H1 (cell line): ENCODE measurements around the gene PPARGC1A. TPM values are rescaled to one million over a fixed set of nuclear protein-coding genes. Genes with fewer than 3 reads are reported as not detected.

Experiments
- CTCF ChIA-PET: fragments of 300-600 bp; sonication (Branson Sonifier 250); formaldehyde crosslinking; loops from one replicate; lab custom pipeline; 2021; ENCODE audit not compliant: partially characterized antibody; lab: Charles Lee
- POLR2A ChIA-PET: fragments of 300-600 bp; sonication (Branson Sonifier 250); formaldehyde crosslinking; loops from one replicate; lab custom pipeline; 2021; ENCODE audit warnings: inconsistent platforms; ENCODE audit not compliant: partially characterized antibody; lab: Charles Lee
- DNase-seq, 2 experiments: peaks; one replicate each; pipeline versions ENCODE4 v3.0.0 to v3.0.0-alpha.2; 2010 to 2022; ENCODE audit warnings: low spot score in 2 of 2, low read depth in 1 of 2, mixed read lengths in 1 of 2
- FAIRE-seq: peaks from 2 replicates; lab custom pipeline; 2011; peaks lifted over from hg19 to GRCh38; lab: Jason Lieb, UNC
- H2AFZ ChIP-seq: 2 replicates; pipeline ENCODE4 v1.8.1; 2012; ENCODE audit warnings: low read length, inconsistent platforms
- H2AK5ac ChIP-seq: 2 replicates; pipeline ENCODE4 v1.6.1; 2013; ENCODE audit warnings: low read depth, low read length
- H2BK120ac ChIP-seq: replicated peaks from 2 replicates; pipeline ENCODE3; 2013; ENCODE audit warnings: low read depth, low read length, inconsistent platforms
- H2BK12ac ChIP-seq: 2 replicates; pipeline ENCODE4 v1.6.1; 2013; ENCODE audit warnings: low read depth, low read length
- H2BK15ac ChIP-seq: 2 replicates; pipeline ENCODE4 v1.6.1; 2013; ENCODE audit warnings: low read length
- H2BK20ac ChIP-seq: 2 replicates; pipeline ENCODE4 v1.6.1; 2013; ENCODE audit warnings: low read length
- H2BK5ac ChIP-seq: 2 replicates; pipeline ENCODE4 v1.6.1; 2013; ENCODE audit warnings: low read depth, low read length
- H3K14ac ChIP-seq: 2 replicates; pipeline ENCODE4 v1.6.1; 2013; ENCODE audit warnings: inconsistent platforms; ENCODE audit not compliant: insufficient read length
- H3K18ac ChIP-seq: 2 replicates; pipeline ENCODE4 v1.6.1; 2013; ENCODE audit warnings: low read length; ENCODE audit errors: extremely low read depth
- H3K23ac ChIP-seq: 2 replicates; pipeline ENCODE4 v1.6.1; 2013; ENCODE audit warnings: inconsistent platforms; ENCODE audit not compliant: insufficient read length
- H3K23me2 ChIP-seq: 2 replicates; pipeline ENCODE4 v1.6.1; 2013; ENCODE audit warnings: low read depth, low read length
- H3K27ac ChIP-seq: 2 replicates; pipeline ENCODE4 v1.6.1; 2011; ENCODE audit warnings: low read depth, low read length, inconsistent platforms
- H3K27me3 ChIP-seq, 4 experiments: replicated peaks in 1 of 4; 1 replicate in 1 of 4; 2 replicates in 3 of 4; pipeline versions ENCODE4 v1.6.1 to v1.8.1; 2011 to 2013; ENCODE audit warnings: low read length in 3 of 4, mild to moderate bottlenecking in 3 of 4, inconsistent platforms in 2 of 4, mixed read lengths in 2 of 4, moderate library complexity in 1 of 4; ENCODE audit not compliant: control insufficient read depth in 3 of 4, insufficient read depth in 3 of 4; ENCODE audit errors: extremely low read depth in 1 of 4
- H3K36me3 ChIP-seq, 4 experiments: 2 replicates each; pipeline versions ENCODE4 v1.6.1 to v1.8.1; 2011 to 2013; ENCODE audit warnings: mild to moderate bottlenecking in 4 of 4, low read length in 3 of 4, moderate library complexity in 2 of 4, control low read depth in 1 of 4, inconsistent platforms in 1 of 4; ENCODE audit not compliant: insufficient read depth in 4 of 4, control insufficient read depth in 2 of 4
- H3K4ac ChIP-seq: replicated peaks from 2 replicates; pipeline ENCODE3; 2013; ENCODE audit warnings: low read length, low read depth, mixed read lengths, inconsistent platforms; ENCODE audit not compliant: insufficient read length
- H3K4me1 ChIP-seq, 4 experiments: replicated peaks in 1 of 4; 1 replicate in 1 of 4; 2 replicates in 3 of 4; pipeline versions ENCODE4 v1.6.1 to v1.8.1; 2011 to 2013; ENCODE audit warnings: low read length in 3 of 4, inconsistent platforms in 2 of 4, mixed read lengths in 1 of 4; ENCODE audit not compliant: insufficient read depth in 4 of 4, control insufficient read depth in 3 of 4
- H3K4me2 ChIP-seq, 2 experiments: 2 replicates each; pipeline versions ENCODE4 v1.6.1 to v1.8.1; 2011 to 2013; ENCODE audit warnings: low read depth in 2 of 2, low read length in 2 of 2, control low read depth in 1 of 2, inconsistent platforms in 1 of 2, mild to moderate bottlenecking in 1 of 2; ENCODE audit not compliant: insufficient read depth in 1 of 2
- H3K4me3 ChIP-seq, 4 experiments: fragments of 200-600, 300-600 bp in 1 of 4; sonication (generic), shearing (Covaris generic), sonication (Bioruptor Twin) in 1 of 4; 2 replicates each; pipeline versions ENCODE4 v1.5.1 to v1.8.1; 2011 to 2016; ENCODE audit warnings: low read length in 4 of 4, low read depth in 3 of 4, control low read depth in 2 of 4, inconsistent platforms in 2 of 4, mild to moderate bottlenecking in 2 of 4, mixed read lengths in 1 of 4, moderate library complexity in 1 of 4; ENCODE audit not compliant: insufficient read depth in 2 of 4; ENCODE audit errors: extremely low read depth in 1 of 4
- H3K56ac ChIP-seq: replicated peaks from 2 replicates; pipeline ENCODE3; 2013; ENCODE audit warnings: low read depth, mild to moderate bottlenecking, mixed read lengths, low read length, inconsistent platforms; ENCODE audit not compliant: insufficient read length
- H3K79me1 ChIP-seq: 2 replicates; pipeline ENCODE4 v1.6.1; 2013; ENCODE audit warnings: low read depth, low read length, control low read depth
- H3K79me2 ChIP-seq, 2 experiments: 2 replicates each; pipeline versions ENCODE4 v1.6.1 to v1.8.1; 2012 to 2013; ENCODE audit warnings: low read length in 2 of 2, mild to moderate bottlenecking in 2 of 2, inconsistent platforms in 1 of 2; ENCODE audit not compliant: insufficient read depth in 2 of 2, control insufficient read depth in 1 of 2
- H3K9ac ChIP-seq, 4 experiments: replicated peaks in 1 of 4; 1 replicate in 1 of 4; 2 replicates in 3 of 4; pipeline versions ENCODE4 v1.6.1 to v1.8.1; 2011 to 2013; ENCODE audit warnings: low read depth in 3 of 4, low read length in 3 of 4, control low read depth in 2 of 4, mild to moderate bottlenecking in 2 of 4, moderate library complexity in 2 of 4, inconsistent platforms in 1 of 4; ENCODE audit errors: extremely low read depth in 1 of 4
- H3K9me3 ChIP-seq, 2 experiments: 2 replicates each; pipeline versions ENCODE4 v1.6.1 to v1.8.1; 2012 to 2013; ENCODE audit warnings: mild to moderate bottlenecking in 2 of 2, moderate library complexity in 2 of 2, control low read depth in 1 of 2, inconsistent platforms in 1 of 2, low read depth in 1 of 2, low read length in 1 of 2, mixed read lengths in 1 of 2; ENCODE audit not compliant: insufficient read depth in 2 of 2
- H4K20me1 ChIP-seq, 2 experiments: replicated peaks in 1 of 2; 2 replicates each; pipeline versions ENCODE3 to v1.8.1; 2011 to 2013; ENCODE audit warnings: inconsistent platforms in 2 of 2, low read length in 2 of 2, mild to moderate bottlenecking in 1 of 2; ENCODE audit not compliant: insufficient read depth in 2 of 2, control insufficient read depth in 1 of 2
- H4K5ac ChIP-seq: 2 replicates; pipeline ENCODE4 v1.6.1; 2013; ENCODE audit warnings: low read length, low read depth, mixed read lengths, inconsistent platforms; ENCODE audit not compliant: insufficient read length
- H4K8ac ChIP-seq: 2 replicates; pipeline ENCODE4 v1.8.0; 2013; ENCODE audit warnings: mild to moderate bottlenecking, moderate library complexity, low read length, inconsistent platforms; ENCODE audit not compliant: insufficient read depth; ENCODE audit errors: extremely low read depth
- H4K91ac ChIP-seq: replicated peaks from 2 replicates; pipeline ENCODE3; 2013; ENCODE audit warnings: low read length, mixed read lengths, inconsistent platforms; ENCODE audit not compliant: insufficient read length
- BCL11A ChIP-seq, 2 experiments: IDR thresholded peaks; one replicate each; pipeline ENCODE4 v1.6.1; 2011; ENCODE audit warnings: low read depth in 2 of 2, low read length in 2 of 2, mild to moderate bottlenecking in 2 of 2
- HDAC2 ChIP-seq, 2 experiments: fragments of 300-600 bp in 1 of 2; sonication (generic) in 1 of 2; IDR thresholded peaks; 2 replicates each; pipeline ENCODE4 v1.6.1; 2011 to 2012; ENCODE audit warnings: low read depth in 2 of 2, low read length in 2 of 2, mild to moderate bottlenecking in 2 of 2, moderate library complexity in 2 of 2, borderline replicate concordance in 1 of 2, inconsistent platforms in 1 of 2
- HDAC6 ChIP-seq: IDR thresholded peaks from one replicate; pipeline ENCODE4 v1.7.1; 2012; ENCODE audit warnings: low read depth, mild to moderate bottlenecking, inconsistent platforms, low read length, moderate library complexity
- MAFK ChIP-seq: IDR thresholded peaks from 2 replicates; pipeline ENCODE4 v1.6.1; 2012; ENCODE audit warnings: low read depth, mild to moderate bottlenecking, improper control_type of control experiment, low read length
- POU5F1 ChIP-seq: IDR thresholded peaks from 2 replicates; pipeline ENCODE4 v1.6.1; 2011; ENCODE audit warnings: low read depth, mild to moderate bottlenecking, low read length, moderate library complexity
- RBBP5 ChIP-seq: IDR thresholded peaks from 2 replicates; pipeline ENCODE4 v1.7.1; 2012; ENCODE audit warnings: low read depth, mild to moderate bottlenecking, inconsistent platforms, low read length, moderate library complexity, borderline replicate concordance
- SUZ12 ChIP-seq: fragments of 200-600 bp; sonication (generic); IDR thresholded peaks from 2 replicates; pipeline ENCODE4 v1.6.1; 2012; ENCODE audit warnings: mild to moderate bottlenecking, inconsistent platforms, low read length, moderate library complexity, mixed read lengths
- TAF1 ChIP-seq: IDR thresholded peaks from 2 replicates; pipeline ENCODE4 v1.6.1; 2011; ENCODE audit warnings: mild to moderate bottlenecking, low read depth, low read length
- WGBS, 2 experiments: shearing (Covaris generic) in 1 of 2; methylation state at CpG; one replicate each; pipeline versions ENCODE4 v1.1.6 to v1.1.7; 2013 to 2015; ENCODE audit warnings: low lambda C conversion rate in 2 of 2, mixed read lengths in 2 of 2, inconsistent platforms in 1 of 2, low coverage in 1 of 2, missing lambda C conversion rate in 1 of 2; ENCODE audit not compliant: insufficient replicate concordance in 2 of 2, insufficient coverage in 1 of 2, insufficient read length in 1 of 2; ENCODE audit errors: extremely low coverage in 1 of 2, missing lambda C conversion rate in 1 of 2; 5-methylcytosine and 5-hydroxymethylcytosine counted together
- polyA plus RNA-seq, 7 experiments: library from polyadenylated mRNA; depleted of rRNA in 3 of 7; stranded (reverse) in 5 of 7; unstranded in 2 of 7; fragments of >200 nt in 5 of 7; fragments of 200-250 nt in 2 of 7; gene quantifications; 1 replicate in 5 of 7; 2 replicates in 1 of 7; 4 replicates in 1 of 7; pipeline versions ENCODE4 v1.2.1 to v1.2.3, GENCODE V29; 2011 to 2013; ENCODE audit warnings: missing spikeins in 2 of 7, mixed read lengths in 2 of 7
- total RNA-seq: library from RNA; stranded (reverse); fragmentation: NEBNext Ultra II Directional; extraction: Animal tissue kit (Norgen Biotek cat#: 25700); gene quantifications from 2 replicates; pipeline ENCODE4 v1.2.1, GENCODE V29; 2021

PPARGC1A gene
- total and polyA plus RNA-seq, 2 of the 8 experiments (the other 6 are each of a cell fraction or from before 2014, with no cell fraction given), result 0.54 to 1.4 TPM

DNA sequence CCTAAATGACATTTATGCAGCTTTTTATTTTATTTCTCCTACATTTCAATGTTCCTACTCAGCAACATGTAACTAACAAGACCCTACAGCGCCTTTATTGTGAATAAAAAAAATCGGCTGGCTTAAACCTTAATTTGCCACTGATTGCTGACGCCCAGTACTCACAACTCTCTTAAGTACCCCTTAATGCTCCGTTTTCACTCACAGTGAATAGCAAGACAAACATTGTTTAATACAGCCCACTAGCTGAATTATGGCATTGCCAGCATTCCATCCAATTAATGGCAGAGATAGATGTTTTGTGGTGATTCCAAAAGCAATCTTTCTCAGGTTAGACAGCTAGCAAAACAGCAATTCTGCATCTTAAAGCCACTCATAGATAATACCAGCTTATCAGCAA, 61.1 kb downstream of the PPARGC1A start:
- Histone ChIP-seq H3K23ac (no peak overlapping the region), H3K79me1 (no peaks in the 10 kb centered on the region), H3K14ac (no peak overlapping the region), H3K27me3 (no peaks in the 10 kb centered on the region), H3K4me1 (no peaks in the 10 kb centered on the region), H3K4me2 (no peak overlapping the region), H3K27ac (no peak overlapping the region), H3K18ac (no peak overlapping the region), H4K8ac (no peak overlapping the region; the same call in 1 of the 2 replicates), H3K4me3 (no peak overlapping the region), H3K36me3 (no peaks in the 10 kb centered on the region), H2BK120ac (no peak overlapping the region), H3K9ac (no peak overlapping the region), H3K79me2 (no peaks in the 10 kb centered on the region), H2AK5ac (no peak overlapping the region), H3K56ac (no peak overlapping the region), H3K23me2 (no peaks in the 10 kb centered on the region), H2BK12ac (no peak overlapping the region), H4K91ac (no peak overlapping the region), H2BK15ac (no peak overlapping the region), H3K4ac (no peak overlapping the region), H2BK5ac (no peak overlapping the region), H2BK20ac (no peak overlapping the region), H3K9me3 (no peaks in the 10 kb centered on the region; a peak in 1 of 4 replicates), H4K5ac (no peak overlapping the region), H4K20me1 (no peaks in the 10 kb centered on the region), H2AFZ (no peak overlapping the region)
- ChIA-PET CTCF (interaction anchor here (0.8 to 1.0 kb wide), 2 partner anchors 53 to 161 kb away, joined by 3 read pairs; no protein-coding TSS in a partner anchor), POLR2A (no interaction called here)
- TF ChIP-seq POU5F1, result no peak
- TF ChIP-seq HDAC2 (IDR thresholded peaks at IDR 0.05; ENCODE audit: borderline replicate concordance in 1 of 2, low read depth in 2 of 2, low read length in 2 of 2), result no peak
- no peak for TF ChIP-seq BCL11A (IDR thresholded peaks at IDR 0.05; ENCODE audit: low read depth in 2 of 2, low read length in 2 of 2)
- no peak for TF ChIP-seq HDAC6
- no peak for TF ChIP-seq TAF1
- no peak for TF ChIP-seq SUZ12
- no peak for TF ChIP-seq RBBP5
- no peak for TF ChIP-seq MAFK
- FAIRE-seq (no peak), DNase-seq (no peak)
- 95% methylated on average over 4 of the region's 4 CpGs; no CpG with 5 or more reads in 1 of the 2 experiments for WGBS, 2 experiments
